ENCODE results near the gene CC2D2B. TPM values are rescaled to one million over a fixed set of nuclear protein-coding genes. Genes with fewer than 3 reads are reported as not detected.

CC2D2B gene
- total and polyA plus RNA-seq, 2 experiments from 2014 or later = 0.24 to 0.92 TPM

DNA sequence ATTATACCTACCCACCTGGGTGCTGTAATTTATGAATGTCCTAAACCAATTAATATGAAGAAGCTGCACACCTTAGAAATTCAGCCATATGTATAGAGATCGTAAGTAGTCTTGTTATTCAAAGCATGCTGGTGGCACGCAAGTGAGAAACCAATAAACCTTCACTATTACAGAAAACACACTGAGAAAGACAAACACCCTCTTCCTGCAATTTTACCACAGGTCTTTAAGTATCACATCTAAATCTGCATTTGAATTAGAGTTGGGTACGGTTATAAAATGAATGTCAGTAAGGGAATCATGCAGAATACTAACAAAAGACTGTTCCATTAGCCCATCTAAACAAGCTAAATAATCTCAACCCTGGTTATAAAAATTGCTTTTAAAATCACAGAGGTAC, 169.4 kb downstream of the CC2D2B start (continued):
- TF ChIP-seq CREB1 (CRISPR knock-in tag; IDR thresholded peaks at IDR 0.05; ENCODE audit: low read depth) = no peak
- no peak for TF ChIP-seq POLR2AphosphoS5 (IDR thresholded peaks at IDR 0.05; ENCODE audit: low read depth)
- TF ChIP-seq ZNF114 (CRISPR knock-in tag; IDR thresholded peaks at IDR 0.05) = no peak

DNA sequence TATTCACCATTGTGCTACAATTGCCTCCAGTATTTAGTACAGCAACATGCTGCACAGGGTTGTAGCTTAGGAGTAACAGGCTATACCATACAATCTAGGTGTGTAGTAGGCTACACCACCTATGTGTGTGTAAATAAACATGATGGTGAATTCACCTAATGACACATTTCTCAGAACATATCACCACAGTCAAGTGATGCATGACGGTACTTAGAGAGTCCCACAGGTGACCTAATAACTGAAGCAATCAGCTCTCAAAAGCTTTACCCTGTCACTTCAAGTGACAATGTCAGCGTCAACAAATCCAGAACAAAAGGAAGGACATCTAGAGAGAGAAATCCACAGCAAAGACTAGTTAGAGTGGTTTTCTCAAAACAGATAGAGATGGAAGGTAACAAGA, 174.4 kb downstream of the CC2D2B start:
- TF ChIP-seq, protein P1, sequence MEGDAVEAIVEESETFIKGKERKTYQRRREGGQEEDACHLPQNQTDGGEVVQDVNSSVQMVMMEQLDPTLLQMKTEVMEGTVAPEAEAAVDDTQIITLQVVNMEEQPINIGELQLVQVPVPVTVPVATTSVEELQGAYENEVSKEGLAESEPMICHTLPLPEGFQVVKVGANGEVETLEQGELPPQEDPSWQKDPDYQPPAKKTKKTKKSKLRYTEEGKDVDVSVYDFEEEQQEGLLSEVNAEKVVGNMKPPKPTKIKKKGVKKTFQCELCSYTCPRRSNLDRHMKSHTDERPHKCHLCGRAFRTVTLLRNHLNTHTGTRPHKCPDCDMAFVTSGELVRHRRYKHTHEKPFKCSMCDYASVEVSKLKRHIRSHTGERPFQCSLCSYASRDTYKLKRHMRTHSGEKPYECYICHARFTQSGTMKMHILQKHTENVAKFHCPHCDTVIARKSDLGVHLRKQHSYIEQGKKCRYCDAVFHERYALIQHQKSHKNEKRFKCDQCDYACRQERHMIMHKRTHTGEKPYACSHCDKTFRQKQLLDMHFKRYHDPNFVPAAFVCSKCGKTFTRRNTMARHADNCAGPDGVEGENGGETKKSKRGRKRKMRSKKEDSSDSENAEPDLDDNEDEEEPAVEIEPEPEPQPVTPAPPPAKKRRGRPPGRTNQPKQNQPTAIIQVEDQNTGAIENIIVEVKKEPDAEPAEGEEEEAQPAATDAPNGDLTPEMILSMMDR (conservative IDR thresholded peaks at IDR 0.05; ENCODE audit: low read depth in 2 of 2) = no peak
- TF ChIP-seq STAT1 (IDR thresholded peaks at IDR 0.05; ENCODE audit: unreplicated experiment) (no peak), EZH2 (IDR thresholded peaks at IDR 0.05; ENCODE audit: low read depth, unreplicated experiment) (no peak), NANOG (IDR thresholded peaks at IDR 0.05; ENCODE audit: borderline replicate concordance) (no peak), POLR2AphosphoS5 (IDR thresholded peaks at IDR 0.05; ENCODE audit: low read depth) (no peak)
- TF ChIP-seq, protein P2, sequence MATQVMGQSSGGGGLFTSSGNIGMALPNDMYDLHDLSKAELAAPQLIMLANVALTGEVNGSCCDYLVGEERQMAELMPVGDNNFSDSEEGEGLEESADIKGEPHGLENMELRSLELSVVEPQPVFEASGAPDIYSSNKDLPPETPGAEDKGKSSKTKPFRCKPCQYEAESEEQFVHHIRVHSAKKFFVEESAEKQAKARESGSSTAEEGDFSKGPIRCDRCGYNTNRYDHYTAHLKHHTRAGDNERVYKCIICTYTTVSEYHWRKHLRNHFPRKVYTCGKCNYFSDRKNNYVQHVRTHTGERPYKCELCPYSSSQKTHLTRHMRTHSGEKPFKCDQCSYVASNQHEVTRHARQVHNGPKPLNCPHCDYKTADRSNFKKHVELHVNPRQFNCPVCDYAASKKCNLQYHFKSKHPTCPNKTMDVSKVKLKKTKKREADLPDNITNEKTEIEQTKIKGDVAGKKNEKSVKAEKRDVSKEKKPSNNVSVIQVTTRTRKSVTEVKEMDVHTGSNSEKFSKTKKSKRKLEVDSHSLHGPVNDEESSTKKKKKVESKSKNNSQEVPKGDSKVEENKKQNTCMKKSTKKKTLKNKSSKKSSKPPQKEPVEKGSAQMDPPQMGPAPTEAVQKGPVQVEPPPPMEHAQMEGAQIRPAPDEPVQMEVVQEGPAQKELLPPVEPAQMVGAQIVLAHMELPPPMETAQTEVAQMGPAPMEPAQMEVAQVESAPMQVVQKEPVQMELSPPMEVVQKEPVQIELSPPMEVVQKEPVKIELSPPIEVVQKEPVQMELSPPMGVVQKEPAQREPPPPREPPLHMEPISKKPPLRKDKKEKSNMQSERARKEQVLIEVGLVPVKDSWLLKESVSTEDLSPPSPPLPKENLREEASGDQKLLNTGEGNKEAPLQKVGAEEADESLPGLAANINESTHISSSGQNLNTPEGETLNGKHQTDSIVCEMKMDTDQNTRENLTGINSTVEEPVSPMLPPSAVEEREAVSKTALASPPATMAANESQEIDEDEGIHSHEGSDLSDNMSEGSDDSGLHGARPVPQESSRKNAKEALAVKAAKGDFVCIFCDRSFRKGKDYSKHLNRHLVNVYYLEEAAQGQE (IDR thresholded peaks at IDR 0.05; ENCODE audit: unreplicated experiment) = no peak
- TF ChIP-seq, protein P3, sequence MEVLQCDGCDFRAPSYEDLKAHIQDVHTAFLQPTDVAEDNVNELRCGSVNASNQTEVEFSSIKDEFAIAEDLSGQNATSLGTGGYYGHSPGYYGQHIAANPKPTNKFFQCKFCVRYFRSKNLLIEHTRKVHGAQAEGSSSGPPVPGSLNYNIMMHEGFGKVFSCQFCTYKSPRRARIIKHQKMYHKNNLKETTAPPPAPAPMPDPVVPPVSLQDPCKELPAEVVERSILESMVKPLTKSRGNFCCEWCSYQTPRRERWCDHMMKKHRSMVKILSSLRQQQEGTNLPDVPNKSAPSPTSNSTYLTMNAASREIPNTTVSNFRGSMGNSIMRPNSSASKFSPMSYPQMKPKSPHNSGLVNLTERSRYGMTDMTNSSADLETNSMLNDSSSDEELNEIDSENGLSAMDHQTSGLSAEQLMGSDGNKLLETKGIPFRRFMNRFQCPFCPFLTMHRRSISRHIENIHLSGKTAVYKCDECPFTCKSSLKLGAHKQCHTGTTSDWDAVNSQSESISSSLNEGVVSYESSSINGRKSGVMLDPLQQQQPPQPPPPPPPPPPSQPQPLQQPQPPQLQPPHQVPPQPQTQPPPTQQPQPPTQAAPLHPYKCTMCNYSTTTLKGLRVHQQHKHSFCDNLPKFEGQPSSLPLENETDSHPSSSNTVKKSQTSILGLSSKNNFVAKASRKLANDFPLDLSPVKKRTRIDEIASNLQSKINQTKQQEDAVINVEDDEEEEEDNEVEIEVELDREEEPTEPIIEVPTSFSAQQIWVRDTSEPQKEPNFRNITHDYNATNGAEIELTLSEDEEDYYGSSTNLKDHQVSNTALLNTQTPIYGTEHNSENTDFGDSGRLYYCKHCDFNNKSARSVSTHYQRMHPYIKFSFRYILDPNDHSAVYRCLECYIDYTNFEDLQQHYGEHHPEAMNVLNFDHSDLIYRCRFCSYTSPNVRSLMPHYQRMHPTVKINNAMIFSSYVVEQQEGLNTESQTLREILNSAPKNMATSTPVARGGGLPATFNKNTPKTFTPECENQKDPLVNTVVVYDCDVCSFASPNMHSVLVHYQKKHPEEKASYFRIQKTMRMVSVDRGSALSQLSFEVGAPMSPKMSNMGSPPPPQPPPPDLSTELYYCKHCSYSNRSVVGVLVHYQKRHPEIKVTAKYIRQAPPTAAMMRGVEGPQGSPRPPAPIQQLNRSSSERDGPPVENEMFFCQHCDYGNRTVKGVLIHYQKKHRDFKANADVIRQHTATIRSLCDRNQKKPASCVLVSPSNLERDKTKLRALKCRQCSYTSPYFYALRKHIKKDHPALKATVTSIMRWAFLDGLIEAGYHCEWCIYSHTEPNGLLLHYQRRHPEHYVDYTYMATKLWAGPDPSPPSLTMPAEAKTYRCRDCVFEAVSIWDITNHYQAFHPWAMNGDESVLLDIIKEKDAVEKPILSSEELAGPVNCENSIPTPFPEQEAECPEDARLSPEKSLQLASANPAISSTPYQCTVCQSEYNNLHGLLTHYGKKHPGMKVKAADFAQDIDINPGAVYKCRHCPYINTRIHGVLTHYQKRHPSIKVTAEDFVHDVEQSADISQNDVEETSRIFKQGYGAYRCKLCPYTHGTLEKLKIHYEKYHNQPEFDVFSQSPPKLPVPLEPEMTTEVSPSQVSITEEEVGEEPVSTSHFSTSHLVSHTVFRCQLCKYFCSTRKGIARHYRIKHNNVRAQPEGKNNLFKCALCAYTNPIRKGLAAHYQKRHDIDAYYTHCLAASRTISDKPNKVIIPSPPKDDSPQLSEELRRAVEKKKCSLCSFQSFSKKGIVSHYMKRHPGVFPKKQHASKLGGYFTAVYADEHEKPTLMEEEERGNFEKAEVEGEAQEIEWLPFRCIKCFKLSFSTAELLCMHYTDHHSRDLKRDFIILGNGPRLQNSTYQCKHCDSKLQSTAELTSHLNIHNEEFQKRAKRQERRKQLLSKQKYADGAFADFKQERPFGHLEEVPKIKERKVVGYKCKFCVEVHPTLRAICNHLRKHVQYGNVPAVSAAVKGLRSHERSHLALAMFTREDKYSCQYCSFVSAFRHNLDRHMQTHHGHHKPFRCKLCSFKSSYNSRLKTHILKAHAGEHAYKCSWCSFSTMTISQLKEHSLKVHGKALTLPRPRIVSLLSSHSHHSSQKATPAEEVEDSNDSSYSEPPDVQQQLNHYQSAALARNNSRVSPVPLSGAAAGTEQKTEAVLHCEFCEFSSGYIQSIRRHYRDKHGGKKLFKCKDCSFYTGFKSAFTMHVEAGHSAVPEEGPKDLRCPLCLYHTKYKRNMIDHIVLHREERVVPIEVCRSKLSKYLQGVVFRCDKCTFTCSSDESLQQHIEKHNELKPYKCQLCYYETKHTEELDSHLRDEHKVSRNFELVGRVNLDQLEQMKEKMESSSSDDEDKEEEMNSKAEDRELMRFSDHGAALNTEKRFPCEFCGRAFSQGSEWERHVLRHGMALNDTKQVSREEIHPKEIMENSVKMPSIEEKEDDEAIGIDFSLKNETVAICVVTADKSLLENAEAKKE (CRISPR knock-in tag; IDR thresholded peaks at IDR 0.05) = no peak
- TF ChIP-seq, protein P4, sequence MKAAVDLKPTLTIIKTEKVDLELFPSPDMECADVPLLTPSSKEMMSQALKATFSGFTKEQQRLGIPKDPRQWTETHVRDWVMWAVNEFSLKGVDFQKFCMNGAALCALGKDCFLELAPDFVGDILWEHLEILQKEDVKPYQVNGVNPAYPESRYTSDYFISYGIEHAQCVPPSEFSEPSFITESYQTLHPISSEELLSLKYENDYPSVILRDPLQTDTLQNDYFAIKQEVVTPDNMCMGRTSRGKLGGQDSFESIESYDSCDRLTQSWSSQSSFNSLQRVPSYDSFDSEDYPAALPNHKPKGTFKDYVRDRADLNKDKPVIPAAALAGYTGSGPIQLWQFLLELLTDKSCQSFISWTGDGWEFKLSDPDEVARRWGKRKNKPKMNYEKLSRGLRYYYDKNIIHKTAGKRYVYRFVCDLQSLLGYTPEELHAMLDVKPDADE (IDR thresholded peaks at IDR 0.05) = no peak
- no peak overlapping the region for H3K4me2 ChIP-seq
- Mint-ChIP-seq H3K27ac (no peak overlapping the region), H3K36me3 (ENCODE audit: low read depth) (no peaks in the 10 kb centered on the region), H3K9me3 (no peaks in the 10 kb centered on the region), H3K4me1 (peaks cover 8% of the 10 kb centered on the region), H3K4me3 (no peak overlapping the region), H3K27me3 (ENCODE audit: insufficient read depth, low read depth, poor library complexity) (no peaks in the 10 kb centered on the region)
- H3K36me3 ChIP-seq (ENCODE audit: insufficient read depth) = no peaks in the 10 kb centered on the region
- DNase-seq (ENCODE audit: low spot score) (no peak), ATAC-seq (no peak)
- no peaks in the 10 kb centered on the region for H3K27me3 ChIP-seq (ENCODE audit: insufficient read depth)
- H3K4me1 ChIP-seq (ENCODE audit: insufficient read depth) = peaks cover 4% of the 10 kb centered on the region; the same call in 1 of the 2 replicates
- H3K4me3 ChIP-seq = no peak overlapping the region
- no peaks in the 10 kb centered on the region for H4K20me1 ChIP-seq (replicated peaks; ENCODE audit: insufficient read depth)
- H3K79me2 ChIP-seq (replicated peaks; ENCODE audit: insufficient read depth) = no peaks in the 10 kb centered on the region
- H3K9me2 ChIP-seq (ENCODE audit: insufficient read depth) = no peaks in the 10 kb centered on the region
- H2AFZ ChIP-seq = no peak overlapping the region
- no peaks in the 10 kb centered on the region for H3F3A ChIP-seq (replicated peaks; ENCODE audit: low read depth)
- no peak overlapping the region for H3K27ac ChIP-seq (ENCODE audit: low read depth)

Measured in GM23338 (cell line).